ENCODE results near the gene PARD3. TPM values are rescaled to one million over a fixed set of nuclear protein-coding genes. Genes with fewer than 3 reads are reported as not detected.

PARD3 gene
- total RNA-seq, 4 donors from 2014 or later: 150 to 172 (median 165) TPM

- H3K4me3 ChIP-seq (ENCODE audit: low read depth, poor library complexity, severe bottlenecking): no peak overlapping the region
- 90 to 92% methylated on average over 5 of the region's 5 CpGs for WGBS, 2 donors
- TF ChIP-seq, protein P1, sequence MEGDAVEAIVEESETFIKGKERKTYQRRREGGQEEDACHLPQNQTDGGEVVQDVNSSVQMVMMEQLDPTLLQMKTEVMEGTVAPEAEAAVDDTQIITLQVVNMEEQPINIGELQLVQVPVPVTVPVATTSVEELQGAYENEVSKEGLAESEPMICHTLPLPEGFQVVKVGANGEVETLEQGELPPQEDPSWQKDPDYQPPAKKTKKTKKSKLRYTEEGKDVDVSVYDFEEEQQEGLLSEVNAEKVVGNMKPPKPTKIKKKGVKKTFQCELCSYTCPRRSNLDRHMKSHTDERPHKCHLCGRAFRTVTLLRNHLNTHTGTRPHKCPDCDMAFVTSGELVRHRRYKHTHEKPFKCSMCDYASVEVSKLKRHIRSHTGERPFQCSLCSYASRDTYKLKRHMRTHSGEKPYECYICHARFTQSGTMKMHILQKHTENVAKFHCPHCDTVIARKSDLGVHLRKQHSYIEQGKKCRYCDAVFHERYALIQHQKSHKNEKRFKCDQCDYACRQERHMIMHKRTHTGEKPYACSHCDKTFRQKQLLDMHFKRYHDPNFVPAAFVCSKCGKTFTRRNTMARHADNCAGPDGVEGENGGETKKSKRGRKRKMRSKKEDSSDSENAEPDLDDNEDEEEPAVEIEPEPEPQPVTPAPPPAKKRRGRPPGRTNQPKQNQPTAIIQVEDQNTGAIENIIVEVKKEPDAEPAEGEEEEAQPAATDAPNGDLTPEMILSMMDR (IDR thresholded peaks at IDR 0.05): no peak
- no peak for TF ChIP-seq POLR2A (IDR thresholded peaks at IDR 0.05)
- DNase-seq (ENCODE audit: low spot score in 2 of 2): no peak
- intact Hi-C loops (cut with DNase I; ENCODE audit: low total_unique reads): no loop called here
Observed at GRCh38 chr10:34314457-34314856, 500.6 kb downstream of the PARD3 start.

DNA sequence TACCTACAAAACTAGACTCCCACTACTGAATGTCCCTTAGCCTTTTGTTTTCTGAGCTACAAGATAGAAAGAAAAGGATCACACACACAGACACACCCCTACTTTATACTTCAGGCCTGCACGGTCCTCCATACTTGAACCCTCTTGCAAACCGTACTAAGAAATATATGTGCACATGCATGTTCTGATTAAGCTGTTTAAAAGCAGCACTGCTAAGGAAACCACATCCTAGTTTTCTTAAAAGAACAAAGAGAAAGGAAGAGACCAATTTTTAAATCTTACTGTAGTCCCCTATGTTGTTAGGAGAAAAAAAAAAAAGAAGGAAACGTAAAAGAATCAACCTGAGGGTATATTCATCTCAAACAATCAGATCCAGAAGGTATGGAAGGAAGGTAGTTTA lies 501.2 kb downstream of the PARD3 start:
- intact Hi-C loops (cut with DNase I; ENCODE audit: low total_unique reads): no loop called here
- 77 to 78% methylated on average over 3 of the region's 3 CpGs for WGBS, 2 donors
- TF ChIP-seq, protein P1 (IDR thresholded peaks at IDR 0.05): no peak
- TF ChIP-seq POLR2A (IDR thresholded peaks at IDR 0.05): no peak
- H3K4me3 ChIP-seq (ENCODE audit: low read depth, poor library complexity, severe bottlenecking): no peak overlapping the region
- DNase-seq (ENCODE audit: low spot score in 2 of 2): no peak

GRCh38 chr10:34313353-34313752 lies 501.7 kb downstream of the PARD3 start:
- TF ChIP-seq POLR2A (IDR thresholded peaks at IDR 0.05): no peak
- TF ChIP-seq, protein P1 (IDR thresholded peaks at IDR 0.05): no peak
- DNase-seq (ENCODE audit: low spot score in 2 of 2): no peak
- H3K4me3 ChIP-seq (ENCODE audit: low read depth, poor library complexity, severe bottlenecking): no peak overlapping the region
- WGBS, 2 donors: 74 to 85% methylated on average over 1 of the region's 1 CpG
- intact Hi-C loops (cut with DNase I; ENCODE audit: low total_unique reads): no loop called here

GRCh38 chr10:34311679-34312078 lies 503.4 kb downstream of the PARD3 start:
- no peak overlapping the region for H3K4me3 ChIP-seq (ENCODE audit: low read depth, poor library complexity, severe bottlenecking)
- intact Hi-C loops (cut with DNase I; ENCODE audit: low total_unique reads): no loop called here
- no peak for TF ChIP-seq POLR2A (IDR thresholded peaks at IDR 0.05)
- TF ChIP-seq, protein P1 (IDR thresholded peaks at IDR 0.05): no peak
- 86% methylated on average over 3 of the region's 3 CpGs for WGBS, 2 donors
- no peak for DNase-seq (ENCODE audit: low spot score in 2 of 2)

GRCh38 chr10:34310234-34310633 lies 504.9 kb downstream of the PARD3 start:
- WGBS, 2 donors: 92 to 94% methylated on average over 4 of the region's 4 CpGs
- TF ChIP-seq, protein P1 (IDR thresholded peaks at IDR 0.05): no peak
- TF ChIP-seq POLR2A (IDR thresholded peaks at IDR 0.05): no peak
- DNase-seq (ENCODE audit: low spot score in 2 of 2): no peak
- H3K4me3 ChIP-seq (ENCODE audit: low read depth, poor library complexity, severe bottlenecking): no peak overlapping the region
- intact Hi-C loops (cut with DNase I; ENCODE audit: low total_unique reads): no loop called here

DNA sequence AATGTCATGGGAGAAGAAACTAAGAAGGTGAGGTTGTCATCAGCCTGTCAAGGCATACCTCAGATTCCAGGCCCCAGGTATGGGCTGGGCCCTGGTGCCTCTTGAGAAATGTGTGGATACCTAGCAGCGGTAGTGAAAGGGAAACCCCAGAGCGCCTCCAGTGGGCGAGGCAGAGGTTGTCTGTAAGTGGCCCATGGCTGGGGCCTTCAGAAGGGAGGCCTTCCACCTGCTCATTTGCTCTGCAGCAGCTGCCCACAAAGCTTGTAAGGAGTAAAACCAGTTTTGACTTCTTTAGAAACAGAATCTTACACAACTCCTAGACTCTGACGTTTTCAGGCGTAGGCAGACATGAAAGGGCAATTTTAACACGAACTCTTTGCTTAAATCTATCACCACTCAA lies 509.9 kb downstream of the PARD3 start:
- DNase-seq (ENCODE audit: low spot score in 2 of 2): peak in 1 of 2 donors; percentile 58
- TF ChIP-seq POLR2A (IDR thresholded peaks at IDR 0.05): no peak
- TF ChIP-seq, protein P1 (IDR thresholded peaks at IDR 0.05): no peak
- intact Hi-C loops (cut with DNase I; ENCODE audit: low total_unique reads): no loop called here
- 39 to 56% methylated on average over 6 of the region's 6 CpGs for WGBS, 2 donors
- no peak overlapping the region for H3K4me3 ChIP-seq (ENCODE audit: low read depth, poor library complexity, severe bottlenecking)
